GM10266 (cell line): Measurements from ENCODE around the gene OLFM2.
A peak's percentile ranks its signal among the peaks of the same experiment; 100 is the strongest.

ENCODE experiments used
- DNase-seq: peaks from one replicate; pipeline ENCODE4 v3.0.0; 2012; ENCODE audit errors: extremely low spot score
- TF ChIP-seq, protein P1 (sequence below): IDR thresholded peaks from 2 replicates; pipeline ENCODE4 v1.5.1; 2012; ENCODE audit warnings: mild to moderate bottlenecking, low read depth; ENCODE audit not compliant: control insufficient read depth, insufficient read depth; ENCODE audit errors: missing control alignments

OLFM2 gene

DNA sequence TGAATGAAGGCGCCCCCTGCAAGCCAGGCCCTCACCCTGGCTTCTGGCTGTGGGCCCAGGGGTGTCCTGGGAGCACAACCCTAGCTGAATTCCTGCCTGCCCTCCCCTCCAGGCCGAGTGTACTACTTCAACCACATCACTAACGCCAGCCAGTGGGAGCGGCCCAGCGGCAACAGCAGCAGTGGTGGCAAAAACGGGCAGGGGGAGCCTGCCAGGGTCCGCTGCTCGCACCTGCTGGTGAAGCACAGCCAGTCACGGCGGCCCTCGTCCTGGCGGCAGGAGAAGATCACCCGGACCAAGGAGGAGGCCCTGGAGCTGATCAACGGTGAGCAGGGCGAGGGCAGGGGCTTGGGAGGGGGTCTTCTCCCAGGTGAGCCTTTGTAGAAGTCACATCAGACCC lies 98.0 kb downstream of the OLFM2 start:
- DNase-seq: no peak
- TF ChIP-seq, protein P1, sequence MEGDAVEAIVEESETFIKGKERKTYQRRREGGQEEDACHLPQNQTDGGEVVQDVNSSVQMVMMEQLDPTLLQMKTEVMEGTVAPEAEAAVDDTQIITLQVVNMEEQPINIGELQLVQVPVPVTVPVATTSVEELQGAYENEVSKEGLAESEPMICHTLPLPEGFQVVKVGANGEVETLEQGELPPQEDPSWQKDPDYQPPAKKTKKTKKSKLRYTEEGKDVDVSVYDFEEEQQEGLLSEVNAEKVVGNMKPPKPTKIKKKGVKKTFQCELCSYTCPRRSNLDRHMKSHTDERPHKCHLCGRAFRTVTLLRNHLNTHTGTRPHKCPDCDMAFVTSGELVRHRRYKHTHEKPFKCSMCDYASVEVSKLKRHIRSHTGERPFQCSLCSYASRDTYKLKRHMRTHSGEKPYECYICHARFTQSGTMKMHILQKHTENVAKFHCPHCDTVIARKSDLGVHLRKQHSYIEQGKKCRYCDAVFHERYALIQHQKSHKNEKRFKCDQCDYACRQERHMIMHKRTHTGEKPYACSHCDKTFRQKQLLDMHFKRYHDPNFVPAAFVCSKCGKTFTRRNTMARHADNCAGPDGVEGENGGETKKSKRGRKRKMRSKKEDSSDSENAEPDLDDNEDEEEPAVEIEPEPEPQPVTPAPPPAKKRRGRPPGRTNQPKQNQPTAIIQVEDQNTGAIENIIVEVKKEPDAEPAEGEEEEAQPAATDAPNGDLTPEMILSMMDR: no peak

DNA sequence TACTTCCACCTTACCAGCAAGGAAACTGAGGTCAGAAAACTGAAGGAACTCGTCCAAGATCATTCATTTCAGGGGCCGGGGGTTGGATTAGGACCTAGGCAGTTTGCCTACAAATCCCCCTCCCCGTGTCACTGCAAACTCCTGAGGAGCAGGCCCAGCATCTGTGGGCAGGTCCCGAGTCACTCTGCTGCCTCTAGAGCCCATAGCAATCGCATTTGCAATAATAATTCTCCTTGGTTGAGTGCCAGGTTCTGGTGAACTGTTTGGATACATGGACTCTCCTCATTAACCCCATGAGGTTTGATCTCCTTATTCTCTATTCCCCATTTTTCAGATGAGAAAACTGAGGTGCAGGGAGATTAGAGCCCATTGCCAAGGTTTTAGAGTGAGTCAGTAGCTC lies 100.3 kb downstream of the OLFM2 start:
- DNase-seq: no peak
- TF ChIP-seq, protein P1: no peak

DNA sequence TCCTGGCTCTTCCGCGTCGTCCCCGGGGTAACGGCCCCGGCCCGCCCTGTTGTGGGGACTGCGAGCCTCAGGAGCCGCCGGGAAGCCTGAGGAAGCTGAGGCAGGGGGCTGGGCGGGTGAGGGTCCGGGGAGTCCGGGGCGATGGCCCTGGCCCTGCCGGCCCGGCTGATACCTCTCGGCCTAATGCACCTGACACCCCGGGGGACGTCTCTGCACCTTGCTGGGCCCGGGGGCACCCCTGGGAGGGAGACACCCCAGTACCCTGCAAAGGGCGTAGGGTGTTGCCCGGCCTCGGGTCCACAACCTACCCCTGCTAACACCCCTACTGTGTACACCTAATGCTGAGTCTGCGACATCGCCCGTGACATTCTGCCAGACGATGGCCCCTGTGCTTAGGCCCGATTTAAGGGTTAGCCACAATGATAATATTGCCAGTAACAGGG lies 100.8 kb downstream of the OLFM2 start:
- TF ChIP-seq, protein P1: no peak
- no peak for DNase-seq

DNA sequence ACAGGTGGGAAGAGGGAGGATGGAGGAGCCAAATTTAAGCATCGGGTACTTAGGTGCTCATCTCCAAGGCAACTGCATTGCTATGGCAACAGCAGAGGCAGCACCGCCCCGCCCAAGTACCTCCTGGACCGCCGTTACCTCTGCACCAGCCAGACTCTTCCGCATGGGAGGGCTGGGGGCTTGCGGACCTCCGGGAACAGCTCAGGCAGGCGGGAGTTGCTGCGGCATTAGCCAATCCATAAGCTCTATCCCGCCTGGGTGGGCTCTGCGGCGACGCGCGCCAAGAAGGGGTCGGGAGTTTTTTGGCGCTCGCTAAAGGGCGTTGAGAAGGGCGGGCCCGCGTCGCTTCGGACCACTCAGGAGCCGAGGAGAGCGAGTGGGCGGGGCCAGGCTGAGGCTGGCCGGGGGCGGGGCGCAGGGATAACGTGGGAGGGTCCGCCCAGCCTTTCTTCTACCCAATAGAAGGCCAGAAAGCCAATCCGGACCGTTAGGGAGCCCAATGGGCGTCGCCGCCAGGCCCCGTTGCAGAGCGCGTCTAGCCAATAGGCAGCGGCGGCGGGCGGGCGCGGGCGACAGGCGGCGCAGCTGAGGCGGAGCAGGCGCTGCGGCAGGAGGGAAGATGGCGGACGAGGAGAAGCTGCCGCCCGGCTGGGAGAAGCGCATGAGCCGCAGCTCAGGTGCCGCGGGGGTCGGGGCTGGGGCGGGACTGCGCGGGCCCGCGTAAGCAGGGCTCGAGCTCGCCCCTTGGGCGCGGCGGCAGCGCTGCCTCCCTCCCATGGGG lies 101.4 kb downstream of the OLFM2 start, which contains the start of gene PIN1:
Gene PIN1, plus strand, starts transcription at position 593 of the 781 bp plus-strand sequence. Its CDS starts 27 bp downstream, at position 620.
- peak; percentile 99 for DNase-seq
- TF ChIP-seq, protein P1: peak; percentile 70

DNA sequence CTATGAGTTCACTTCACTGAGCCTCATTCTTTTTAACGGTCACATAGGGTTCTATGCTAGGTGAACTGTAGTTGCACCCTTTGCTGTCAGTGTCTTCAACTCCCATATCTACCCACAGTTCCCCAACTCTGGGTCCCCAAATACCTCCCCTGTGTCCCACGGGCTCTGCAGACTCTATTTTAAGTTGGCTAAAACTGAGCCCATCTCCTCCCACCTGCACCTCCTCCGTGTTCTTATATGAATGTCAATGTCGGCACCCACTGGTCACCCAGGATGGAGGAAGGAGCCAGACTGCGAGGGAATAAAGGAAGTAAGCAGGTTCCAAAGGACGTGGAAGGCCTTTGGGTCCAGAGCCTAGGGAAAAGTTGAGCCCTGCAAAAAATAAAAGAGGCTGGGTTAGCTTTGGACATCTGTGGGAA lies 102.0 kb downstream of the OLFM2 start:
- no peak for DNase-seq
- TF ChIP-seq, protein P1: no peak

DNA sequence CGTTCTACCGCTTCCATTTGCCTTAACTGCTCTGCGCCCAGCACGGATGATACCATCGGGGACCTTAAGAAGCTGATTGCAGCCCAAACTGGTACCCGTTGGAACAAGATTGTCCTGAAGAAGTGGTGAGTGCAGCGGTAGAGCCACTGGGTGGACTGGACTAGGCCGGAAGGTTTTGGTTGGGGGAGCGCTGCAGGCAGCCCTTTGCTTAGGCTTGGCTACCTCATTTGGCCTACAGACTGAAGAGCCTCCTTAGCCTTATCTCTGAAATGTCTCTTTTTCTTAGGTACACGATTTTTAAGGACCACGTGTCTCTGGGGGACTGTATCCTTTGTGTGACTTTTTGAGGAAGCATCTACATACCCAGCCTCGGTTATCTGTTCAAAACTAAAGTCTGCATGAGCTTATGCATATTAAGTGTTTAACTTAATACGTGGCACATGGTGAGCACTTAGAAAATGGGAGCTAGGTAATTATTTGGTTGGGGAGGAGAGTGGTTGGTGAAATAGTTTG lies 107.7 kb downstream of the OLFM2 start:
- TF ChIP-seq, protein P1: no peak

DNA sequence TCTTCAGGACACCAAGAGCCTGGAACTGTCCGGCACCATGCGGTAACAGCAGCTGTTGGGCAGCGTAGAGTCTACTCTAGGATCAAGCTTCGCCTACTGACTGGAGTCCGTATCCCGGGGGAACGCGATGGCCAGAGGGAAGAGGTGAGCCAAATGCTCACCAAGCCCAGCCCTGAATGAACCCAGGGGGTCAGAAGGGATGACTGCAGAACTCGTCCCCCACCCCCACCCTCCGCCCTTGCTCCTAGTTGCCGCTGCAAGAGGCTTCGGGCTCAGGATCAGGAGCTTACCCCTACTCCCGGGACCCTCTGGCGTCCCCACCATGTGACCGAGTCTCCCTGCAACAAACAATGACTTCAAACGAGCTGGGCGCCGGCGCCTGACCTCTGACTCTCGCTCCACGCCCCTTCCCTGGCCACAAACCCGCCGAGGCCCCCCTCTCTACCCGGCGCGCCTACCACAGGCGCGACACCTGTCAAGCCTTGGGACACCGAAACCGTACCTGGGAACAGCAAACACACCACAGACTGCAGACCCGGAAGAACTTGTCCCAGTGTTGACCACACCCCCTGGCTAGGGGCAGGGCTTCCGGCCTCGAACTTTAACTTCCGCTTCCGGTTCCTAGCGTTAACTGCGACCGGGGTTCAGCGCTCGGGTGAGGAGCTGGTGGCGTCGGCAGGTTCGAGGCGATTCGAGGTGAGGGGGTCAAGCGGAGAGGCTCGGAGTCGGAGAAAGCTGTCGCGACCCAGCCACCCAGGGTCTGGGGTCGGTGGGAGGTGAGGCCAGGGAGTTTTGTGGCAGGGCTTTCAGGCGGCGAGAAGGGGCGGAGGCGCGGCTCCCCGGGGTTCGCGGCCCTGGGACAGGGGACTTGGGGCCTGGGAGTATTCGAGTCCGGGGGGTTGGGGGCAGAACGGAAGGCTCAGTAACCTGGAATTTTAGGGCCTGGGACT lies 108.8 kb downstream of the OLFM2 start, which contains the start of gene UBL5:
Gene UBL5, plus strand, starts transcription at position 630 of the 950 bp plus-strand sequence. CDS start 420 bp downstream, outside the sequence.
- TF ChIP-seq, protein P1: no peak
- DNase-seq: peak; percentile 88

More for the DNA sequence above, 107.7 kb downstream of the OLFM2 start:
- no peak for DNase-seq
